ENCODE data around the gene RBM33.

RBM33 gene

GRCh38 chr7:155732286-155732685, 87.8 kb downstream of the RBM33 start:
- no peak for DNase-seq

GRCh38 chr7:155733582-155734444, 89.4 kb downstream of the RBM33 start:
- no peak for DNase-seq

DNA sequence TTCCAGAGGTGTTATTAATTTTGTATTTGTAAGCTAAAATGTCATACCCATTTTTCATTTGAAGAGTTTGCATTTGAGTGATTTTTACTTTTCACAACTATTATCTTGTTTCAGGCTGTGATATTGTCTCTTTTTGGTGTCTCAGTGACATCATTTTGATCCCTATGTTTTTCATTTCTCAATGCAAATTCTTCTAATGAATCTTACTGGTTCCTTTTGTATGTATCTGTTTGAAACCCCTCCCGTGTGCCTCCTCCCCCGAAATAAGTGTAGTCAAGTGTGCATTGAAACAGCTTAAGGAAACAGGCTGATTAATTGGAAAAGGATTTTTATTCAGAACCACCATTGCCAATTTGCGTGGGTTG, 90.0 kb downstream of the RBM33 start:
- no peak for DNase-seq

DNA sequence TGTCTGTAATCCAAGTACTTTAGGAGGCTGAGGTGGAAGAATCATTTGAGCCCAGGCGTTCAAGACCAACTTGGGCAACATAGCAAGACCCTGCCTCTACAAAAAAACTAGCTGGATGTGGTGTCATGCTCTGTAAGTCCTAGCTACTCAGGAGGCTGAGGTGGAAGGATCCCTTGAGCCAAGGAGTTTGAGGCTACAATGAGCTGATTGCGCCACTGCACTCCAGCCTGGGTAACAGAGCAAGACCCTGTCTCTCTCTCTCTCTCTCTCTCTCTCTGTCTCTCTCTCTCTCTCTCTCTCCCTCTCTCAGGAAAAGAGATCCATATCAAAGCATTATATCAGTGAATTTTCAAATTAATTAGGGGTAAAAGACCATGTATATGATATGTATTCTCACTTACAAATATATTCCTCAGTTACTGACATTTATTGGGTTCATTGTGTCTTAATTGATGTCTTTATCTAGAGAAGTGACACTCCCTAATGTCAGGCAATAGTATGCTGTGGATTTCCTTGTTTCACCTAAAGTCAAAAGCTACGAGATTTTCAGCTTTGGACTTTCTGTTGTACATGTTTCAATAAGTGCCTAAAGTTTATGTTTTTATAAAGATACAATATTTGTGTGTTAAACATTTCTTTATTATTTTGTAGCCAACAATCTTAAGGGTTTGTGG, 91.1 kb downstream of the RBM33 start:
- DNase-seq = no peak

DNA sequence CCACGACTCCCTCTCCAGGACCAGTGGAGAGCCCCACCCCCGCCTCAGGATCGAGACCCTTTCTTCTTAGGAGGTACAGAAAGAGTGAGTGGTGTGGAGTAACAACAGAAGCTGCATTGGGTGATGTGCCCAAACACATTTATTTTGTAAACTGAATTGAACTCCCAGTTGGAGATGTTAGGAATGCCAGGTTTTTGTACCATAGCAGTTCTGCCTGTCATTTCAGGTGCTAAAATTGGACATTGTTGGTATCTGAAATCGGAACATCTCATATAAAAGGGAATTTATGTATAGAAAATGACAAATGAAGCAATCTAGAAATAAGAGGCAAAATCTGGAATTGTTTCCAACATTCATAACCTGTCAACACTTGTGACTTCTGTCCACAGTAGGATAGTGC, 93.1 kb downstream of the RBM33 start:
- no peak for DNase-seq

DNA sequence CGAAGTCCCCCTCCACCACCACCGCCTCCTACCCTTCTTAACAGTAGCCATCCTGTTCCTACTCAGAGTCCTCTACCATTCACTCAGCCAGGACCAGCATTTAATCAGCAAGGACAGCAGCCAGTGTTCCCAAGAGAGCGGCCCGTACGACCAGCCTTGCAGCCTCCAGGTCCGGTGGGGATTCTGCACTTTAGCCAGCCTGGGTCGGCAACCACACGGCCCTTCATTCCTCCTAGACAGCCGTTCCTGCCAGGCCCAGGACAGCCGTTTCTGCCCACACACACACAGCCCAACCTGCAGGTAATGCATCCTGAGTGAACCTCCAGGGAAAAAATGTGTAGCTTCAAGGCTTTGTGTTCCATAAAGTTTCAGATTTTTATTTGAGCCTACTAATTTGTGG, 93.6 kb downstream of the RBM33 start:
- DNase-seq = no peak

- peak; percentile 37 for DNase-seq
These were observed 94.4 kb downstream of the RBM33 start for GRCh38 chr7:155738652-155739537.

- DNase-seq = no peak
These were observed 95.2 kb downstream of the RBM33 start for GRCh38 chr7:155739538-155740143.

DNA sequence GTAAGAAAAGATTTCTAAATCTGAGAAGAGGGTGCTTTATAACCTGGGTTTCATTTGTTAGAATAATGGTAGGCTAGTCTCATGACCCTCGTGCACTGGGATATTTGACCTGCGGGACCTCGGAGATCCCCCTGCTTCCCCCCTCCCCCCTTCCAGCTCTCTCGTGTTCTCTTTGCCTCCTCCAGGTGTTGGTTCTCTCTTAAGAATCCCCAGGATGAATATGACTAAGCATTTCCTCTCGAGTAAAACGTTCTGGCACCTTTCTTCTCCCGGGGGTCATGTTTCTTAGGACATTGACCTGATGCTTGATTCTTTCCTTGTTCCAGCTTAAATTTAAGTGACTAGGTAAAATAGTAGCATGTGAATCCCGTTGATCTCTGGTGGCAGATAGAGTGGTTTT, 96.6 kb downstream of the RBM33 start:
- DNase-seq = no peak

DNA sequence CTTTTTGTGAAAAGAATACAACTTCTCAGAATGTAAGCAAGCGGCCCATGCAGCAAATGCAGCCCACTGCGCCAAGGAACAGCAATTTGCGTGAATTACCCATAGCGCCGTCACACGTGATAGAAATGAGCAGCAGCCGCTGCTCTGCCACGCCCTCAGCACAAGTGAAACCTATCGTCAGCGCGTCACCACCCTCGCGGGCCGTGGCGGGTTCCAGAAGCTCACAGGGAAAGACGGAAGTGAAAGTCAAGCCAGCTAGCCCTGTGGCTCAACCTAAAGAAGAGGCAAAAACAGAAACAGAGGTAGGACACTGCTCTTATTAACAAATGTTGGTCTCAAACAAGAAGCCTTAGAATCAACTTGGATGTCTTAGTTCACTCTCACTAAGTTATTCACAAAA, 97.3 kb downstream of the RBM33 start:
- DNase-seq = no peak

- DNase-seq = no peak
These were observed 98.7 kb downstream of the RBM33 start for GRCh38 chr7:155743177-155743576.

DNA sequence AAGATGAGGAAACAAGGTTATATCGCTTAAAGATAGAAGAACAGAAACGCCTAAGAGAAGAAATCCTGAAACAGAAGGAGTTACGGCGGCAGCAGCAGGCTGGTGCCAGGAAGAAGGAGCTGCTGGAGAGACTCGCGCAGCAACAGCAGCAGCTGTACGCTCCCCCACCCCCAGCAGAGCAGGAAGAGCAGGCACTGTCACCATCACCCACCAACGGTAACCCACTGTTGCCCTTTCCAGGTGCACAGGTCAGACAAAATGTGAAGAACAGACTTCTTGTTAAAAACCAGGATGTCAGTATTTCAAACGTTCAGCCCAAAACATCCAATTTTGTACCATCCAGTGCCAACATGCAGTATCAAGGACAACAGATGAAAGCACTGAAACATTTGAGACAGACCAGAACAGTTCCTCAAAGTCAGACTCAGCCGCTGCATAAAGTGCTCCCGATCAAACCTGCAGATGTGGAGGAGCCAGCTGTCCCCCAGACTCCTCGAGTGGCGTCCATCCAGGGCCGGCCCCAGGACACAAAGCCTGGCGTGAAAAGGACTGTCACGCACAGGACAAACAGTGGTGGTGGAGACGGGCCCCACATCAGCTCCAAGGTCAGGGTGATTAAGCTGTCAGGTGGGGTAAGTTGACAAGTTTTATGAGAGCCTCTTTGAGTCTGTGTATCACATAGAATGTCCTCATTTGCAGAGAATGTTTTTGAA, 100.7 kb downstream of the RBM33 start:
- no peak for DNase-seq

DNA sequence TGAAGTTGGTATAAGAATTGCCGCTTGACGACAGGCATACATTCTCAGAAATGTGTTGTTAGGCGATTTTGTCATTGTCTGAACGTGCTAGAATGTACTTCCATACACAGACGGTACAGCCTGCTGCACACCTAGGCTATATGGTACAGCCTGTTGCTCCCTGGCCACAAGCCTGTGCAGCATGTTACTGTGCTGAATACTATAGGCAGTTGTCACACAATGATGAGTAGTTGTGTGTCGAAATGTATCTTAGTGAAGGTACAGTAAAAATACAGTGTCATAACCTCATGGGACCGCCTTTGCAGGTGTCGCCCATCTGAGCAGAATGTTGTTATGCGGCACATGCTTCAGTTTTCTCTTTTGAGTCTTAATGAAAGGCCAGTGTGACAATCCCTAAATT, 101.3 kb downstream of the RBM33 start:
- DNase-seq = no peak

DNA sequence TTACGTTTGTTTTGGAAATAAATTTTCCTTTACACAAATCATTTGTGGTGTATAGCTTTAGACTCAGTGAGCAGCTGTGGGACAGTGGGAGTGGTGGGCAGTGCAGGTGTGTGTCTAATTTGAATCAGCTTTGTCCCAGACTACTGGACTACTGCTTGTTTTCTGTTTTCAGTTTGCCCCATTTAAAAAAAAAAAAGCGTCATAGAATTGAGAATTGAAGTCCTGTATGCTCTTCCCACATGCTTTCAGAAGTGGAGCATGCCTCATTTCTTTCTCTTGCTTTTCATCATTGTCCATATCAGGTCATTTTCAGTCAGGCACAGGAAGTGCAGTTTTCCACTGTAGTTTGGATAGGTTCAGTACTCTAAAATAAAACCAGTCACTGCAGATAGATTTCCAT, 101.7 kb downstream of the RBM33 start:
- DNase-seq = no peak

DNA sequence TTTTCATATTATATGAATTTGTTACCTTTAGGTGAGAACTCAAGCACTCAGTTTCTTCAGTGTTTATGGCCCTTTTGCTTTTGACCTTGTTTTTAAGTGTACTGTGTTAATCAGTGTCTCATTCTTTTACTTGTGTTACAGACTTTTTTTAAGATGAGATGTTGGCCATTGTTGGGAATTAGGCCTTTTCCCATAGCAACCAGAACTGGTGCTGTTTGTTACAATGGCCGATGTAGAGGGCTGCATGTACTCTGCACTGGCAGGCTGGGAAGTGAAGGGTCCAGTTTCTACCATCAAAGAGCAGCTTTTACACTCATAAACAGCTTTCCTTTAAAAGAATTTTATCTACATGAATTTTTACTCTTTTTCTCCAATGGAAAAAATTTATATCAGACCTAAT, 102.7 kb downstream of the RBM33 start:
- DNase-seq = no peak

DNA sequence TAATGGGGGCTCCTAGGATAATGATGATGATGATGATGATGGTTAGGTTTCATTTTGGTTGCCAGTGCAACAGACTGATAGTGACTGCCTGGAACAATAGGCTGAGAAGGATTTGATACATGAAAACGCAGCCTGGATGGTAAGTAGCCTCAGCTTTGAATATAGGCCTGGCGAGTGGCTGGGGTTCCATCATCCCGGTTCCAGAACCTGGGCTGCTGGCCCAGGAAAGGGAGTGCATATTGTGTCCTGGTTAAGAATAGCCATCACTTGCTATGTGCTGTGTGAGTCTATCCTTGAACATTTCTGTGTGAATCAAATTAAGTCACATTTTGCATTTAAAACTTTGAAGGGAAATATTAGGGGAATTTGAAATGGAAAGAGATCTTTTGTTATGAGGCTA, 105.1 kb downstream of the RBM33 start:
- DNase-seq = no peak

- no peak for DNase-seq
These were observed 106.0 kb downstream of the RBM33 start for GRCh38 chr7:155750255-155751125.

DNA sequence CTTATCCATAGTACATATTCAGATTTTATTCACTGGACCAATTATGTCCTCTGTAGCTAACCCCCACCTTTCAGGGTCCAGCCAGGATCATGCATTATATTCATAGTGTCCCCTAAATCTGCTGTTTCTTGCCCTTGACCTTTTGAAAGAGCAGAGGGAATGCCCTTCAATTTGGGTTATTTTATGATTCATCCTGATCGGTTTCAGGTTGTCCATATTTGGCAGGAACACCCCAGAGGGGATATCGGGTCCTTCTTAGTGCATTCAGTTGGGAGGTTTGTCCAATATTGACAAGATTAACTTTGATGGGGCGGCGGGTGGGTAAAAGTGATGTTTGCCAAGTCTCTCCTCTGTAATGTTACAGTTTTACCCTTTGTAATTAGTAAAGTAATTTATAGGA, 106.9 kb downstream of the RBM33 start:
- DNase-seq = no peak

DNA sequence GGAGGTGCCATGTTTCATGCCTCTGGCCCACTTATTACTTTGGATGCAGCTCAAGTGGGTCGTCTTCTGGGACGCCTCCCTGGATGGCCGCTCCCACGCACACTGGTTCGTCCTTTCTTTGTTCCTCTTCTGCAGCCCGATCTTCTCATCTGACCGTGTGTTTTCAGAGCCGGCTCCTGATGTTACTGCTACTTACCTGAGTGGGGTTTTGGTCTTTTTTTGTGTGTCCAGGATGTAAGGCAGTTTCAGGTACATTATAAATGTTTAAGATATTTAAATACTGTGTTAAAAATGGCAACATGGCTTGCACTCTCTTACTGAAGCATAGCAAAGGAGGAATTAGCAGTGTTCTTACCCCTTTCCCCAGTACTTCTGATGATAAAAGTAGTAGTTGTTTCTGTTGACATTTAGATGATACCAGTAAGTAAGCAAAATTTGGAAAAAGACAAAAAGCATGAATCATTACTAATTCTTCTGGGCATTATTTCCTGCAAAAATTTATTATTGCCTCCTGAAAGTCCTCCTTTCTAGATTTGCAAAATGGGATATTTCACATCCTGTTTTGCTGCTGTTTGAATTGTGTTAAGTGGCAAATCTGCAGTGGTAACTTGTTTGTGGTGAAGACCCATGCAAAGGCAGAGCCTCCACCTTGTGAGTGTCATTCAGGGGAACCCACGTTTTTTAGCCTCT, 108.4 kb downstream of the RBM33 start:
- DNase-seq = no peak

DNA sequence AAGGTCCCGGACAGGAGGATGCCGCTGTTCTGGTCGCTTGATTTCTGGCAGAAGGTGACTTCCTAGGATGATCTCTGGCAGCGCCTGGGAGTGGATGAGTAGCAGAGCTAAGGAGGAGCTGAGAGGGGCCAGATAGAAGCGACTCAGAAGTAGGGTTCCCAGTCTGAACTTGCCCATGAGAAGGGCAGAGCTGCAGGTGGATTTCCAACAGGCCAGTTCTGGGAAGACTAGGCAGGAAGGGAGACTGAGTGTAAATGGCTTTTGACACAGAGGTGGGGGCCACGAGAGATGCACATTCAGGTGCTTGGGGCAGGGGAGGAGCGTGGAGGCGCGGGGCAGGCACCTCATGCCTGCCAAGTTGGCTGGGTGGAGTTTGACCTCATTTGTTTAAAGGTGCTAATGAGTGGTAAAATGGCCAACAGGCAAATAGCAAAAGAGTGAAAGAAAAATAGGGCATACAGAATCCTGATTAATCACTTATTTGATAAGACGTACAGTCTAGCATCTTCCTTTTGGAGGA, 109.0 kb downstream of the RBM33 start:
- no peak for DNase-seq

DNA sequence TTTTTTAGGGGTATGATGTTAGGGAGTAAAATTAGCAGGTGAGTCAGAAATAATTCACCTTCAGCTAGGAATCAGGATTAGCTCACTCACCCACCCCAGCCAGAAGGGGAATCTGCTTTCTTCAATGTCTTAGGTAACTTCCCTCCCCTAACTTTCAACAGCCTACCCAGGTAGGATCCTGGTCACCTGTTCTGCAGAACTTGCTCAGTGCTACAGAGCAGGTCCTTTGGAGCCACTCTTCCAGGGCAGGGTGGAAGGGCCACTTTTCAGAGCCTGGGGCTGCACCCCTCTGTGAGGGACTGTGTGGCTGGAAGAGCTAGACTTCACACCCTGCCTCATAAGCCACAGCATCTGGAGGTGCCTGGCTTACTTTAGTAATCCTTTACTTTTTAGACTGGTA, 109.7 kb downstream of the RBM33 start:
- no peak for DNase-seq
